OCI-LY1 (cell line): ENCODE measurements around the gene PIK3R5.

Experiments used
- EZH2 ChIP-seq: fragments of 200-600 bp; sonication (generic), shearing (Covaris generic); IDR thresholded peaks from 2 replicates; pipeline ENCODE4 v1.8.0; 2017; ENCODE audit warnings: borderline replicate concordance, mixed run types, mild to moderate bottlenecking, antibody characterized with exemption, low read length, moderate library complexity, mixed read lengths
- TF ChIP-seq, protein P1 (sequence below): fragments of 200-600 bp; sonication (generic), shearing (Covaris generic); IDR thresholded peaks from 2 replicates; pipeline ENCODE4 v1.5.1; 2017; ENCODE audit warnings: mild to moderate bottlenecking, antibody characterized with exemption, low read length, moderate library complexity, mixed read lengths

DNA sequence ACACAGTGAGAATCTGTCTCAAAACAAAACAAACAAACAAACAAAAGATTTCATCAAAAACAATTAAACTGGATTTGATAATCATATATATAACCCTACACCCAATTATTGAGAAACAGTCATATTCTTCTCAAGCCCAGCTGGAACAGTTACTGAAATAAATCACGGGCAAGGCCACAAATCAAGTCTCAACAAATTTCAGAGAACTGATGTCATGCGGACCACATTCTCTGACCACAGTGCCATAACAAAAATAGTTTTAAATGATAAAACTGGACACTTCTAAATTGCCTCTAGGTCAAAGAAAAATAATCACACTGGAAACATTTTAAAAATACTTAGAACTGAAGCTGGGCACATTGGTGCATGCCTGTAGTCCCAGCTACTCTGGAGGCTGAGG is 15.9 kb upstream of the PIK3R5 start:
- TF ChIP-seq, protein P1, sequence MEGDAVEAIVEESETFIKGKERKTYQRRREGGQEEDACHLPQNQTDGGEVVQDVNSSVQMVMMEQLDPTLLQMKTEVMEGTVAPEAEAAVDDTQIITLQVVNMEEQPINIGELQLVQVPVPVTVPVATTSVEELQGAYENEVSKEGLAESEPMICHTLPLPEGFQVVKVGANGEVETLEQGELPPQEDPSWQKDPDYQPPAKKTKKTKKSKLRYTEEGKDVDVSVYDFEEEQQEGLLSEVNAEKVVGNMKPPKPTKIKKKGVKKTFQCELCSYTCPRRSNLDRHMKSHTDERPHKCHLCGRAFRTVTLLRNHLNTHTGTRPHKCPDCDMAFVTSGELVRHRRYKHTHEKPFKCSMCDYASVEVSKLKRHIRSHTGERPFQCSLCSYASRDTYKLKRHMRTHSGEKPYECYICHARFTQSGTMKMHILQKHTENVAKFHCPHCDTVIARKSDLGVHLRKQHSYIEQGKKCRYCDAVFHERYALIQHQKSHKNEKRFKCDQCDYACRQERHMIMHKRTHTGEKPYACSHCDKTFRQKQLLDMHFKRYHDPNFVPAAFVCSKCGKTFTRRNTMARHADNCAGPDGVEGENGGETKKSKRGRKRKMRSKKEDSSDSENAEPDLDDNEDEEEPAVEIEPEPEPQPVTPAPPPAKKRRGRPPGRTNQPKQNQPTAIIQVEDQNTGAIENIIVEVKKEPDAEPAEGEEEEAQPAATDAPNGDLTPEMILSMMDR, result no peak
- no peak for TF ChIP-seq EZH2
